HEK293T (cell line): ENCODE results near the gene PRDM16.

Experiments used
- CTCF ChIA-PET: fragments of 350-600 bp; formaldehyde crosslinking; extraction: SDS; loops from one replicate; lab custom pipeline; 2021; ENCODE audit warnings: antibody characterized with exemption, inconsistent platforms; lab: Yijun Ruan, JAX
- POLR2A ChIA-PET: fragments of 350-600 bp; formaldehyde crosslinking; extraction: SDS; loops from one replicate; lab custom pipeline; 2020; ENCODE audit warnings: antibody characterized with exemption, inconsistent platforms; lab: Yijun Ruan, JAX
- DNase-seq: peaks from one replicate; pipeline ENCODE4 v3.0.0; 2012; ENCODE audit warnings: mixed read lengths; ENCODE audit errors: extremely low spot score
- ARNT ChIP-seq: fragments of 450-650 bp; IDR thresholded peaks from 2 replicates; pipeline ENCODE4 v1.6.1; 2017; ENCODE audit warnings: mild to moderate bottlenecking
- BHLHE40 ChIP-seq: fragments of 450-650 bp; IDR thresholded peaks from 2 replicates; pipeline ENCODE4 v1.6.1; 2016; ENCODE audit warnings: mild to moderate bottlenecking, moderate library complexity, borderline replicate concordance
- CTBP1 ChIP-seq: fragments of 450-650 bp; IDR thresholded peaks from 2 replicates; pipeline ENCODE4 v1.6.1; 2016; ENCODE audit warnings: borderline replicate concordance
- ELF4 ChIP-seq: fragments of 450-650 bp; IDR thresholded peaks from 2 replicates; pipeline ENCODE4 v1.6.1; 2017; ENCODE audit warnings: antibody characterized with exemption
- FOXA1 ChIP-seq: fragments of 450-650 bp; IDR thresholded peaks from 2 replicates; pipeline ENCODE4 v1.6.1; 2016; ENCODE audit warnings: mild to moderate bottlenecking
- FOXK2 ChIP-seq: fragments of 450-650 bp; IDR thresholded peaks from 2 replicates; pipeline ENCODE4 v1.6.1; 2016; ENCODE audit warnings: mild to moderate bottlenecking
- FOXM1 ChIP-seq: fragments of 450-650 bp; IDR thresholded peaks from 2 replicates; pipeline ENCODE4 v1.6.1; 2017; ENCODE audit warnings: mild to moderate bottlenecking, borderline replicate concordance
- HDGF ChIP-seq: fragments of 450-650 bp; IDR thresholded peaks from 2 replicates; pipeline ENCODE4 v1.6.1; 2017; ENCODE audit warnings: antibody characterized with exemption, borderline replicate concordance
- L3MBTL2 ChIP-seq: fragments of 450-650 bp; conservative IDR thresholded peaks from 2 replicates; pipeline ENCODE4 v1.6.1; 2016; ENCODE audit warnings: mild to moderate bottlenecking
- LEF1 ChIP-seq: fragments of 450-650 bp; IDR thresholded peaks from 2 replicates; pipeline ENCODE4 v1.6.1; 2017; ENCODE audit warnings: mild to moderate bottlenecking, borderline replicate concordance
- NFRKB ChIP-seq: fragments of 450-650 bp; IDR thresholded peaks from 2 replicates; pipeline ENCODE4 v1.6.1; 2016; ENCODE audit warnings: mild to moderate bottlenecking, moderate library complexity
- SP1 ChIP-seq: fragments of 450-650 bp; IDR thresholded peaks from 2 replicates; pipeline ENCODE4 v1.6.1; 2017
- SUZ12 ChIP-seq: fragments of 450-650 bp; IDR thresholded peaks from 2 replicates; pipeline ENCODE4 v1.6.1; 2016; ENCODE audit warnings: mild to moderate bottlenecking
- TARDBP ChIP-seq: fragments of 450-650 bp; IDR thresholded peaks from 2 replicates; pipeline ENCODE4 v1.6.1; 2016
- ZNF384 ChIP-seq: fragments of 450-650 bp; IDR thresholded peaks from 2 replicates; pipeline ENCODE4 v1.6.1; 2016
- TF ChIP-seq, protein P1 (sequence below): fragments of 450-650 bp; IDR thresholded peaks from 2 replicates; pipeline ENCODE4 v1.6.1; 2016

PRDM16 gene

DNA sequence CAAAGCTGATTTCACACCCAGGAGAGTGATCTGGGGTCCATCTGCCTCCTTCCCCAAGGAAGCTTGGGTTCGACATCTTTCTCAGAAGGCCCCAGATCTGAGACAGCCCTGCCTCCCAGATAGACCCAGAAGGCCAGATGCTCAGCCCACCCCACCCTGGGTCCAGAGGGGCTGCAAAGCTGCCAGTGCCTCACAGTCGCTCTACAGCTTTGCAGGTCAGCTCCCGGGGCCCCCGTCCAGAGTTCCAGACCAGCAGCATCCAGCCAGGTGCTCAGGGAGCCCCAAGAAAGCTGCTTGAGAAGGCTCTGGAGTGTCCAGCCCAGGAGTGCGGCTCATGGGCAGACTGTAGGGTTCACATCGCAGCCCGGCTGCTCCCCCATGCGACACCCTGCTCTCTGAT is 242.7 kb downstream of the PRDM16 start:
- ChIA-PET CTCF (no interaction called here), POLR2A (interaction anchor here (2.9 kb wide), 1 partner anchor 11 kb away, joined by 19 read pairs; no protein-coding TSS in a partner anchor)
- TF ChIP-seq ARNT = no peak
- no peak for TF ChIP-seq SUZ12
- no peak for TF ChIP-seq TARDBP
- TF ChIP-seq HDGF = no peak
- TF ChIP-seq, protein P1, sequence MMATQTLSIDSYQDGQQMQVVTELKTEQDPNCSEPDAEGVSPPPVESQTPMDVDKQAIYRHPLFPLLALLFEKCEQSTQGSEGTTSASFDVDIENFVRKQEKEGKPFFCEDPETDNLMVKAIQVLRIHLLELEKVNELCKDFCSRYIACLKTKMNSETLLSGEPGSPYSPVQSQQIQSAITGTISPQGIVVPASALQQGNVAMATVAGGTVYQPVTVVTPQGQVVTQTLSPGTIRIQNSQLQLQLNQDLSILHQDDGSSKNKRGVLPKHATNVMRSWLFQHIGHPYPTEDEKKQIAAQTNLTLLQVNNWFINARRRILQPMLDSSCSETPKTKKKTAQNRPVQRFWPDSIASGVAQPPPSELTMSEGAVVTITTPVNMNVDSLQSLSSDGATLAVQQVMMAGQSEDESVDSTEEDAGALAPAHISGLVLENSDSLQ = no peak
- no peak for TF ChIP-seq CTBP1
- TF ChIP-seq BHLHE40 = no peak
- TF ChIP-seq FOXK2 = no peak
- TF ChIP-seq ZNF384 = no peak
- TF ChIP-seq L3MBTL2 = no peak
- TF ChIP-seq LEF1 = no peak
- no peak for TF ChIP-seq ELF4
- no peak for DNase-seq

DNA sequence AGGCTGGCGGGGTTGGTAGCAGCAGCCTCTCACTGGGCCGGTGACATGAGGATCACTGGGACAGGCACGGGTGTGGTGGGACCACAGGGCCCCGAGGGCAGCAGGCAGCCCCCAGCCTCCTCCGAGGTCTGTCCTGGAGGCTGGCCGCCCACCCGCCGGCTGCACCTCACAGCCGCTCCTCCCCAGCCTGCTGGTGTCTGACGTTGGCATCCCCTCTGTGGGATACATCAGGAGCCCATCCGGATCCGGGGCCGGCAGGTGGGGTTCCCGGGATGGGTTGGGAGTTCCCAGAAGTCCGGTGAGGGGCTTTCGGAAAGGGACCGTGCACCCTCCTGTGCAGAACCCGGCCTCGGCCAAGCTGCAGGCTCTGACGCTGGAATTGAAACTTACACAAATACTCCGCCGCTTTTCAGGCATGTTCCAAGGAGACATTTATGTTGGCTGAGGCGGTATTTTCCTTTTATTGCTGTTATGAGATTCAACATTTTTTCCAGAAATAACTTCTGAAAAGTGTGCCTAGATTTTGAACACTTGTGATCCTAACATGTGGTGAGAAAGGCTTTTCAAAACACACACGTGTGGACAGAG is 243.4 kb downstream of the PRDM16 start:
- POLR2A ChIA-PET = interaction anchor here (2.9 kb wide), 1 partner anchor 10 kb away, joined by 19 read pairs; no protein-coding TSS in a partner anchor
- no peak for TF ChIP-seq SUZ12
- no peak for TF ChIP-seq FOXA1
- TF ChIP-seq HDGF = no peak
- TF ChIP-seq TARDBP = no peak
- no peak for TF ChIP-seq LEF1
- no peak for TF ChIP-seq CTBP1
- TF ChIP-seq NFRKB = no peak
- TF ChIP-seq, protein P1 = no peak
- no peak for TF ChIP-seq FOXM1
- TF ChIP-seq ELF4 = no peak
- no peak for TF ChIP-seq SP1
- TF ChIP-seq ZNF384 = no peak
- TF ChIP-seq FOXK2 = no peak
- no peak for TF ChIP-seq BHLHE40
- no peak for TF ChIP-seq L3MBTL2
- no peak for DNase-seq
- CTCF ChIA-PET = no interaction called here

- DNase-seq = peak; percentile 75
- CTCF ChIA-PET = no interaction called here
- TF ChIP-seq FOXA1 (no peak), L3MBTL2 (peak; percentile 37)
- POLR2A ChIA-PET = interaction anchor here (2.9 kb wide), 1 partner anchor 10 kb away, joined by 19 read pairs; no protein-coding TSS in a partner anchor
Measured at GRCh38 chr1:3312898-3313575, 244.0 kb downstream of the PRDM16 start.

DNA sequence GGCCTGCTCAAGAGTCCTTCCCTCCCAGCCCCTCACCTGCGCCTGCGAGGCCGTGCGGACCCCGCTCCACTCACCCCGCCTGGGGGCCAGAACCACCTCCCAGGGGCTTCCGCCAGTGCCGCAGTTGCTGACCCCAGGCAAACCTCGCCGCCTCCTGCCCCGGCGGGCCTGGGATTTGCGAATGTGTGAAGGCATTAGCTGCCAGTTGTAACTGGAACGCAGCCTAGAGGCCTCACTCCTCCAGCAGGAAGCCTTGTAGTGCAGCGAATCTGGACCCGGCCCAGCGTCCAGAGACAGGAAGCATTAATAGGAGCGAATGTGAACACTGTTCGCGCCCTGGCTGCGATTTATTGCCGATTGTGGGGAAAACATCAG is 244.6 kb downstream of the PRDM16 start:
- TF ChIP-seq CTBP1 (no peak), TARDBP (no peak), L3MBTL2 (no peak), FOXA1 (no peak), NFRKB (no peak), HDGF (no peak), LEF1 (no peak)
- TF ChIP-seq, protein P1 = no peak
- no peak for DNase-seq
- POLR2A ChIA-PET = interaction anchor here (2.9 kb wide), 1 partner anchor 9 kb away, joined by 19 read pairs; no protein-coding TSS in a partner anchor
- CTCF ChIA-PET = no interaction called here

- TF ChIP-seq, protein P1 = no peak
- TF ChIP-seq FOXA1 = no peak
- TF ChIP-seq NFRKB = no peak
- no peak for TF ChIP-seq HDGF
- no peak for TF ChIP-seq BHLHE40
- TF ChIP-seq SUZ12 = no peak
- no peak for TF ChIP-seq ZNF384
- ChIA-PET CTCF (no interaction called here), POLR2A (no interaction called here)
- no peak for DNase-seq
Measured at GRCh38 chr1:3314491-3315381, 245.7 kb downstream of the PRDM16 start.
